GM18526 (cell line): ENCODE data around the gene HOXD3.

Experiments
- POLR2A ChIP-seq: IDR thresholded peaks from 3 replicates; pipeline ENCODE4 v1.6.1; 2011; ENCODE audit not compliant: insufficient read length; ENCODE audit errors: extremely low read depth

Gene HOXD3

GRCh38 chr2:176148751-176149421 is 8.2 kb upstream of the HOXD3 start:
- TF ChIP-seq POLR2A, result no peak

GRCh38 chr2:176149481-176149938 is 7.6 kb upstream of the HOXD3 start:
- no peak for TF ChIP-seq POLR2A

- TF ChIP-seq POLR2A, result no peak
Measured at GRCh38 chr2:176149939-176150583, 7.0 kb upstream of the HOXD3 start.

- no peak for TF ChIP-seq POLR2A
Measured at GRCh38 chr2:176150584-176151441, 6.3 kb upstream of the HOXD3 start.

GRCh38 chr2:176151442-176152287 is 5.4 kb upstream of the HOXD3 start, which contains the start of gene HOXD4:
TSS of gene HOXD4 (plus strand) at chr2:176151550. CDS start at chr2:176151634, 84 bp downstream.
- TF ChIP-seq POLR2A, result no peak

GRCh38 chr2:176152350-176153181 is 4.5 kb upstream of the HOXD3 start:
- TF ChIP-seq POLR2A, result no peak

GRCh38 chr2:176154576-176155252 is 2.4 kb upstream of the HOXD3 start:
- TF ChIP-seq POLR2A, result no peak

GRCh38 chr2:176155356-176156044 is 1.6 kb upstream of the HOXD3 start:
- TF ChIP-seq POLR2A, result no peak

GRCh38 chr2:176156301-176156806 is 753 bp upstream of the HOXD3 start:
- no peak for TF ChIP-seq POLR2A

GRCh38 chr2:176157499-176158185 is 535 bp downstream of the HOXD3 start:
- TF ChIP-seq POLR2A, result no peak

GRCh38 chr2:176158186-176158591 is 1.1 kb downstream of the HOXD3 start:
- no peak for TF ChIP-seq POLR2A
